HG03025 (cell line): ENCODE results near the gene CTSZ.
"Not testable (repeated sequence)": the region's sequence is repeated elsewhere in the genome, so short reads cannot be mapped to it uniquely, and the experiment has no call there.

Experiments used
- ATAC-seq: cut with Tn5 transposase; IDR thresholded peaks from one replicate; pipeline ENCODE4 v1.9.1; 2021; ENCODE audit warnings: mild to moderate bottlenecking, moderate library complexity; ENCODE audit not compliant: unreplicated experiment, low FRiP score

CTSZ gene

DNA sequence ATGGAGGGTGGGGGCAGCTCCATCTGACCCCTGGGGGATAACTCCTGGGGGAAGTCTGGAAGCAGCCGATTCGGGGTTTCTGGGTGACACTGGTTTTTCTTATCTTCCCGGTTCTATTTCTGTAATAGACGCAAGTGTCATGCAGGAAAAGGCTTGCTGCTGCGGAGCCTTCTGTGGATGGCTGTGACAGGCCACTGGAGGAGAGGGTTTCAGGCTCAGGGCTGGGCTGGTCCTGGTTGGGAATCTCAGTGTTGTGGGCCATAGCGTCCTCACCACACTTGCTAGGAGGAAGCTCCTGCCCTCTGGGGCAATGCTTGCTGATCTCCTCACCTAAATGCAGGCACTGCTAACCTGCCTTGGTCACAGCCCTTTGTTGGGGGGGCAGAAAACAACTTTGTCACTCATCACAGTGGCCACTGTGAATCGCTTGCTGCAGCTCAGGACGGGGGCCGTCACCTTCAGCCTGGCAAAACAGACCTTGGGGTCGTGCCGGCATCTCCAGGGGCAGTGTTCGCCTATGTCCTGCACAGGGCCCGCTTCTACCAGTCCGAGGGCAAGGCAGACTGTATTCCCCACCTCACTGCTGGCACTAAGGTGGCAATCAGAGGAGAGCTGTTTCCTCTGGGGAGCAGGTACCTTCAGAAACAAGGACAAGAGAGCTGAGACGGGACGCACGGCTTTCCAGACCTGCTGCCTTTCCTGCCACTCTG is 7.8 kb upstream of the CTSZ start:
- no peak for ATAC-seq

DNA sequence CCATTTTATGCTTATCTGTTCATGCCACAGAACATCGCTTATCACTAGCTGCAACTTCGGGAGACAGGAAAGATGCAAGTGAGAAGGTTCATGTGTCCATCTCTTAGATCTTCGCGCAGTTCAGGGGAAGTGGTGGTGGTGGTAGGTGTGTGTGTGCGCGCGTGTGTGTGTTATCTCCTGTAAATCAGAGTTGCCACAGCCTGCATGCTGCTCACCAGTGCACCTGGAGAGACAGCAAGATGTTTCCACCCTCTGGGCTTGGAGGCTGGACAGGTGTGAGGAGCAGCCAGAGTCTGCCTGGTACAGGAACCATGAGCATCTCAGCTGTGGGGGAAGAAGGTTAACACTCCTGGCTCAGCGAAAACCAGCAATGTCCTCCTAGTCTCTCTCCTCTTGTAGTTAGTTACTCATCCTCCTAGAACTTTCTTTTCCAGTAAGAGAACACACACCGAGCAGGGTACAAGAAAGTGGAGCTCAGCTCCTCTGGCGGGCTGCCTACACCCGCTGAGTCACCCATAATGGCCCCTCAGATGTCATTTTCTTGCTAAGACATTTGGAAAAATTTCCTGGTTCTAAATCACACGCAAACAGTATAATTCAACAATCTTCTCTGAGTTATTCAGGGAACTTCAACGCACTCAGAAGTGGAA is 7.0 kb upstream of the CTSZ start:
- no peak for ATAC-seq

GRCh38 chr20:59013031-59013951 is 6.2 kb upstream of the CTSZ start:
- ATAC-seq: no peak

DNA sequence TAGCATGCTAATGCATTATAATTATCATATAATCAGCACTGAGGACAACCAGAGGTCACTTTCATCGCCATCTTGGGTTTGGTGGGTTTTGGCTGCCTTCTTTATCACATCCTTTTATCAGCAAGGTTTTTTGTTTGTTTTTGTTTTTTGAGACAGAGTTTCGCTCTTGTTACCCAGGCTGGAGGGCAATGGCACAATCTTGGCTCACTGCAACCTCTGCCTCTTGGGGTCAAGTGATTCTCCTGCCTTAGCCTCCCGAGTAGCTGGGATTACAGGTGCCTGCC is 4.8 kb upstream of the CTSZ start:
- not testable (repeated sequence) for ATAC-seq

- no peak for ATAC-seq
Measured at GRCh38 chr20:59010995-59011873, 4.2 kb upstream of the CTSZ start.

- ATAC-seq: no peak
Measured at GRCh38 chr20:59010321-59010994, 3.4 kb upstream of the CTSZ start.

DNA sequence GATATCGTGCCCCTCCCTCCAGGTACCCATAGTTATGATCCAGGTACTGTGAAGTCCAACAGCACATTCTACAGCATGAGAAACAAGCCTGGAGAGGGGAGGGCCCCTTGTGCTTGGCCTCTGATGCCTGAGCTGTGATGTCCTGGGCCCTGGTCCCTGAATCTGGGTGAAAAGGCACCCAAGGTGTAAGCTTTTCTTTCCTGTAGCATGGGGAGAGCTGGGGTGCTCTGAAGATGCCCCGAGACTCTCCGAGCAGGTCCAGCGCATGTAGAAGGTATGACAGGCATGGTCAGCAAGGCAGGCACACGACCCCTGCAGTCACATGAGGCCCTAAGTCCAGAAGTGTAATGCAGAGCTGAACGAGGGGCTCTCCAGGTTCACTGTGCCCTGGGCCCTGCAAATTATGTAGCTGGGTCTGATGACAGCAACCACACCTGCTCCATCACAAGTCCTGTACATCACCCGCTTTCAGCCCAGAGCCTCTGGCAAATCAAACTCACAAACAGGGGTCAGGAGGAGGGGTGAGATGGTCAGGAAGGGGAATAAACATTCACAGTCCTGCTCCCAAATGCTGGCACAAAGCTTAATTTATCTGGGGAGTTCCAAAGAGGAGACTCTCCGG is 1.8 kb upstream of the CTSZ start:
- no peak for ATAC-seq

- peak; percentile 33 for ATAC-seq
Measured at GRCh38 chr20:59007665-59008511, 834 bp upstream of the CTSZ start.

- no peak for ATAC-seq
Measured at GRCh38 chr20:59006167-59006863, 739 bp downstream of the CTSZ start.

DNA sequence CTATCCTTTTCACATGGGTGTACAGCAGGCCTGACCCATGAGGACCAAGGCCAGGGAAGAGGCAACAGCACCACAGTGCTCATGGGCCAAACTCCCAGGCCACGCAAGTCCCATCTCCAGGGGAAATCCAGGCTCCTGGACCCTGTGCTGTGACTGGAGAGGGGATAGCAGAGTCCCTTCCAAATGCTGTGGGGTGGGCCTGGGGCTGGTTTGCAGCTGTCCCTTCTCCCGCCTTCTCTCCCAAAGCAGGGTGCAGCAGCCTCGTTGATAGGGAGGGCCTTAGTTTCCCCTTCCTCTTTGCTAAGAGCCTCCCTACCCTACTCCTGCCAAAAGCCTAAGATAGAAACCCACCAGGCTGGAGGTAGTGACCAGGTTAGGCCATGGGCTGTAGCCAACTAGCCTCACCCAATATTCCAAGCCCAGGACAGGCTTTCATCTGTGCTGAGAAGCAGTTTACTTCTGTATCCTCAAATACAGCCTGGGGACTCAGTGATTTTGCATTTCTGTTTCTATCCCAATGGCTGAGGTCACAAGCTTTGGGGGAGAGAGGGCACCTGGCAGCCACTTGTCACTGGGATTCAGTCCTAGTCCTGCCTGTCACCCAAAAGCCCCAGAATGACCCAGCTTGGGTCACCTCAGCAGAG is 1.4 kb downstream of the CTSZ start:
- ATAC-seq: no peak

DNA sequence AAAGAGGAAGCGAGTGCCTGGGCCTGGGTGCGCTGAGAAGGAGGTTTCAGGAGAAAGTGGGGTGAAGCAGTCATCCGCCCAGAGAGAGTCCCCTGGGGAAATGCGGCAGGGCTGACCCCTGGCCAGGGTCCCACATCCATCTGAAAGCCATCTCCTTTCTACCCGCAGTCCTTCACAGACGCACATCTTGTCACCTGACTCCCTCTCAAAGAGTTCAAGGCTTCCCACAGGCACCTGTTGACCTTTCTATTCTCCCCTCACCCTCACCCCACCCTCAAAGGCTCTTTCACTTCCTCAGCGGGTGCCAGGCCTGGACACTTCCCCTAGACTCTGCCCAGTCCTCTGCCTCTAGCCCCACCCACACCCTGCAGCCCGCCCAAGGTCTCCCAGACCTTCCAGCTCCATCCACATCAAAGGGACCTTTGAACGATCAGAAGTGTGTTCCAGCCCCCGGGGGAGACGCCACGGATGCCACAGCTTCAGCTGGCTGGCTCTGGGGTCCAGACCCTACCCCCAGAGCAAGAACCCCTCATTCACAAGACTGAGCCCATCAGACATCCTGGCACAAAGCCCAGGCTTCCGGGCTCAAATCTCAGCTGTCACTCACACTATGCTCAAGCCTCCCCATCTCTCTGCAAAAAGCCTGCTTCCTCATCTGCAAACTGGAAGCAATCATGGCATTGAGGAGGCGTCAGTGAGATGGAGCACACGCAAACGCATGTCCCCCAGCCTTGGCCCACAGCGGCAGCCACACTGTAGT is 2.1 kb downstream of the CTSZ start:
- peak; percentile 59 for ATAC-seq

DNA sequence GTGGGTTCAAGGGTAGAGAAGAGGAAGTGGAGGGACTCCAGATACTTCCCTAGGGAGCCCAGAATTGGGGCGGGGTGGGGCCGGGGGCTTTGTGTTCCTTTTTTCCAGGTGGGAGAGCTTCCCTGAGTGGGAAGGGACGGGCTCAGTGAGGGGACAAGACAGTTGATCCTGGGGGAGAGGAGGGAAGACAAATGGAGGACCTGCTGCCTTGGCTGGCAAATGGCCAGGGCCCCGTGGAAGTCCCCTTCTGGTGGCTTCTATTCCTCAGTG is 2.6 kb downstream of the CTSZ start:
- ATAC-seq: no peak

GRCh38 chr20:59003836-59004492 is 3.1 kb downstream of the CTSZ start:
- ATAC-seq: no peak

DNA sequence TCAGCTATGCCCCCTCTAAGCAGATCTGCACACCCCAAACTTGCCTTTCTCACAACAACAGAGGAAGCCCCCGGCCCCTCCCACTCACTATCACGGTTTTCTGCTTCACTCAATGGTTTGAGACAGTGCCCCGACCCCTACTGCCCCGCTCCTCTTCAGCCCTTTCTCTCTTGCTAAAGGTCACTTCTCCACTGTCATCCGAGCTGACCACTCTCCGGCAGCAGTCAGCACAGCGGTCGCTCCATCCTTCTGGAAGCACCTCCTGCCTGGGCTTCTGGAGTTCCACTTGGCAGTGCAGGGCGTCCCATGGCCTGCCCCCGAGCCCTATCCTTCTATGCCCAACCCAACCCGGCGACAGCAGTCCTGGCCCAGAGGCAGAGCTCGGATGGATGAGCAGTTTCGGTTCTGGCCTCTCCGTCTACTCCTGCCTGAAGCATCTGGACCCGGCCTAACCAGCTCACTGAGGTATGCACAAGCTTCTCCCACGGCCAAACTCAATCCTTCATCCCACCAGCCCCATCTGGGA is 4.1 kb downstream of the CTSZ start:
- ATAC-seq: no peak

DNA sequence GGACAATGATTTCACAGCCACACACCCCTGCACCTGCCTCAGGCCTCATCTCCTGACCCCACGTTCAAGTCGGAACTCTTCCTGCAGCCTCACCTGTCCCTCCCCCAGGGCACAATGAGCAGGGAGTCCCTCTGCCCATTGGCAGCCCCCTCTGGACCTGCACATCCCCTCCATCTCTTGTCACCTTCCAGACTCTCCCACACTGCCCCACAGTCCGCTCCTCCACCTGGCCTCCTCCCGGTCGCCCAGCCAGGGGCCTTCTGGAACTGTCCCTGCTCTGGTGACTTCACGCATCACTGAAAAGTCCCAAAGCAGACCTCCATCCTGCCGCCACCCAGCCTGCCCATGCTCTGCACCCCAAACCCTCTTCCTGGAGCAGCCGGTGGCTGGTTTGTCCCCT is 4.7 kb downstream of the CTSZ start:
- no peak for ATAC-seq

DNA sequence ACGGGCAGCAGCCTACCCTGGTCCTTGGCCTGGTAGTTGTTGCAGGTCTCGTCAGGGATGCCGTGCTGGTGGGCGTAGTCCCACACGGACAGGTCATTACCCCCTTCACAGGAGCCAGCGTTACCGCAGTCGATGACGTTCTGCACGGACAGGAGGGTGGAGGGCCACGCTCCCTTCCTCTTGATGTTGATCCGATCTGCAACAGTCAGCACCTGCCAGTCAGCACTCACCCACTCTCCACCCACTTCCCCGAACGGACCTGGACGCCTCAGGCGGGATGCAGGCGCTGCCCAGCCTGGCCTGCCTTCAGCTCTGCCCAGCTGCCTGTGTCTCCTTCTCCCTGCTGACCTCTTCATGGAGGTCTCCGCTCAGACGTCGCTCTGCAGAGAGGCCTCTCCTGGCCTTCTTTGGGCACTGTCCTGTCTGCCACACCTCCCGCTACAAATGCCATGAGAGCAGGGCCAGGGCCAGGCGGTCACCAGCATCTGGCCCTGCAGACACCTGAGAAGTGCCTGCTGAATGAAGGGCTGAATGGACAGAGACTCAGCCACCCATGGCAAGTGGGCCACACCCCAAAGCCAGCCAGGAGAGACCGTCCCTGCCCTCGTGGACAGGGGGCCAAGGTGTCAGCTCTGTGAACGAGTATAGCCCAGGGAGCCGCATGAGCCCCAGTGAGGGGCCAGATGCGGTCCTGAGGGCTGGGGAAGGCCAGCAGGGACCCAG is 5.4 kb downstream of the CTSZ start:
- no peak for ATAC-seq
